ENCODE measurements around the gene TMEM14B. TPM values are rescaled to one million over a fixed set of nuclear protein-coding genes. Genes with fewer than 3 reads are reported as not detected.
"Not testable (repeated sequence)": the region's sequence is repeated elsewhere in the genome, so short reads cannot be mapped to it uniquely, and the experiment has no call there.

Gene TMEM14B
- 10 to 100 TPM; 40.8 to 64.7 (median 45.5) TPM for total RNA-seq

DNA sequence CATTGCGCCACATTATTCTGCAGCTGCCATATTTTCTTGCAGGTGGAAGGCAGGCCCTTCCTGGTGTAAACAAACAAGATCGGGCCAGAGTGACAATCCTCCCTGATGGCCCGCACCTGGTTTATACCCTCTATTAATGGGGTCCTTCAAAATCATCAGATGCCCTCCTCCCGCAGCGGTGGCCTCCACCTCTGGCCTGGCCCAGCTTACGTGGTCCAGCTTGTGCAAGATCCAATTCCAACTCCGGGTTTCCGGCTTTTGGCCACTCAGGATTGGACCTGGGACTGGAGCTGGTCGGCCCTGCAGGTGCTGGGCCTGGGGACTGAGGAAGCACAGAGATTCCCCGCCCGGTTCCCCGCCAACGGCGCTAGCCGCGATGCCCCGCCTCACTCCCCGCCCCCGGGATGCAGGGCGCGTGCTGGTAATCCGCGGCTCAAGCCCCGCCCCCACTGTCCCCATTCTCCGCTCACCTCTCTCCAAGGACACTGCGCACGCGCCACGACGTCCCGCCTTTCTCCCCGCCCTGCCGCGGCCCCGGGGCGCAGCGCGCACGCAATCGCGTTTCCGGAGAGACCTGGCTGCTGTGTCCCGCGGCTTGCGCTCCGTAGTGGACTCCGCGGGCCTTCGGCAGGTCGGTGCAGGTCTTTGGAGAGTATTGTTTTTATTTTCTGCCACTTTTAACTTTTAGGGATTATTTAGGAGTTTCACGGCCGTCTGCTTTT lies at the start of gene TMEM14B:
TMEM14B (plus strand) TSS at position 555 of the 722 bp plus-strand sequence. CDS start 1,441 bp downstream, outside the sequence.
- Histone ChIP-seq H3K4me3 (peak within 1 kb of the TSS; percentile 82), H3K27me3 (no peaks in the 10 kb centered on the region), H3K36me3 (peaks cover 27% of the 10 kb centered on the region), H3K4me1 (peaks cover 30% of the 10 kb centered on the region), H3K27ac (peak within 1 kb of the TSS; percentile 86), H3K9me3 (no peaks in the 10 kb centered on the region)
- WGBS: 1% methylated on average over 41 of the region's 52 CpGs
- DNase-seq (ENCODE audit: low spot score in 2 of 2): peak; percentile 99 to 100
- TF ChIP-seq, protein P1, sequence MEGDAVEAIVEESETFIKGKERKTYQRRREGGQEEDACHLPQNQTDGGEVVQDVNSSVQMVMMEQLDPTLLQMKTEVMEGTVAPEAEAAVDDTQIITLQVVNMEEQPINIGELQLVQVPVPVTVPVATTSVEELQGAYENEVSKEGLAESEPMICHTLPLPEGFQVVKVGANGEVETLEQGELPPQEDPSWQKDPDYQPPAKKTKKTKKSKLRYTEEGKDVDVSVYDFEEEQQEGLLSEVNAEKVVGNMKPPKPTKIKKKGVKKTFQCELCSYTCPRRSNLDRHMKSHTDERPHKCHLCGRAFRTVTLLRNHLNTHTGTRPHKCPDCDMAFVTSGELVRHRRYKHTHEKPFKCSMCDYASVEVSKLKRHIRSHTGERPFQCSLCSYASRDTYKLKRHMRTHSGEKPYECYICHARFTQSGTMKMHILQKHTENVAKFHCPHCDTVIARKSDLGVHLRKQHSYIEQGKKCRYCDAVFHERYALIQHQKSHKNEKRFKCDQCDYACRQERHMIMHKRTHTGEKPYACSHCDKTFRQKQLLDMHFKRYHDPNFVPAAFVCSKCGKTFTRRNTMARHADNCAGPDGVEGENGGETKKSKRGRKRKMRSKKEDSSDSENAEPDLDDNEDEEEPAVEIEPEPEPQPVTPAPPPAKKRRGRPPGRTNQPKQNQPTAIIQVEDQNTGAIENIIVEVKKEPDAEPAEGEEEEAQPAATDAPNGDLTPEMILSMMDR (IDR thresholded peaks at IDR 0.05): no peak
- TF ChIP-seq POLR2A (IDR thresholded peaks at IDR 0.05): peak in 1 of 2 donors; percentile 74
- peak in 2 of 3 donors; percentile 52 to 87 for TF ChIP-seq POLR2AphosphoS5 (IDR thresholded peaks at IDR 0.05)
- TF ChIP-seq EP300 (IDR thresholded peaks at IDR 0.05): no peak

DNA sequence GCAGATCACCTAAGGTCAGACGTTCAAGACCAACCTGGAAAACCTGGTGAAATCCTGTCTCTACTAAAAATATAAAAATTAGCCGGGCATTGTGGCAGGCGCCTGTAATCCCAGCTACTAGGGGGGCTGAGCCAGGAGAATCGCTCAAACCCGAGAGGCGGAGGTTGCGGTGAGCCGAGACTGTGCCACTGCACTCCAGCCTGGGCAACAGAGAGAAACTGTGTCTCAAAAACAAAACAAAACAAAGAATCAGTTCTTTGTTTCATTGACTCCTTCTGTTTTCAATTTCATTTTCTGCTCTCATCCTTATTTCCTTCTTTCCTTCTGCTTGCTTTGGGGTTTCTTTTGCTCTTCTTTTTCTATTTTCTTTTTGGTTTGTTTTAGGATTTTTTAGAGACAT lies 33.6 kb upstream of the TMEM14B start:
- 83% methylated on average over 8 of the region's 8 CpGs for WGBS
- TF ChIP-seq POLR2A (IDR thresholded peaks at IDR 0.05) (no peak), EP300 (IDR thresholded peaks at IDR 0.05) (no peak)
- no peak overlapping the region for H3K27ac ChIP-seq

DNA sequence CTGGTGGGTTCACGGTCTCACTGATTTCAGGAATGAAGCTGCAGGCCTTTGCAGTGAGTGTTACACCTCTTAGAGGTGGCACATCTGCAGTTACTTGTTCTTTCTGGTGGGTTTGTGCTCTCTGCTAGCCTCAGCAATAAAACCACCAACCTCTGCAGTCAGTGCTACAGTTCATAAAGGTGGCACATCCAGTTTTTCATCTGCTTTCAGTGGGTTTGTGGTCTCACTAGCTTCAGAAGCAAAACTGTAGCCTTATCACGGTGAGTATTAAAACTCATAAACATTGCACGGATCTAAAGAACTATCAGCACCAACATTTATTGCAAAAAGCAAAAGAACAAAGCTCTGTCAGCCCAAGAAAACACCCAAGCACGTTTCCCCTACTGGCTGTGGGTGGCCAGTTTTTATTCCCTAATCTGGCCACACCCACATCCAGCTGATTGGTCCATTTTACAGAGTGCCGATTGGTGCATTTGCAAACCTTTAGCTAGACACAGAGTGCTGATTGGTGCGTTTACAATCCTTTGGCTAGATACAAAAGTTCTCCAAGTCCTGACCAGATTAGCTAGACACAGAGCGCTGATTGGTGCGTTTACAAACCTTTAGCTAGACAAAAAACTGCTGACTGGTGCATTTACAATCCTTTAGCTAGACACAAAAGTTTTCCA lies 28.2 kb upstream of the TMEM14B start:
- Histone ChIP-seq H3K9me3 (no peaks in the 10 kb centered on the region), H3K4me1 (peaks cover 29% of the 10 kb centered on the region), H3K27ac (peak overlapping the region; percentile 93), H3K36me3 (no peaks in the 10 kb centered on the region), H3K4me3 (peak overlapping the region; percentile 64), H3K27me3 (no peaks in the 10 kb centered on the region)
- no peak for TF ChIP-seq EP300 (IDR thresholded peaks at IDR 0.05)
- TF ChIP-seq, protein P1 (IDR thresholded peaks at IDR 0.05): no peak
- no peak for TF ChIP-seq POLR2AphosphoS5 (IDR thresholded peaks at IDR 0.05)
- no peak for TF ChIP-seq POLR2A (IDR thresholded peaks at IDR 0.05)
- WGBS: 78% methylated on average over 8 of the region's 8 CpGs
- DNase-seq (ENCODE audit: low spot score in 2 of 2): no peak

More for the DNA sequence above, 33.6 kb upstream of the TMEM14B start:
- DNase-seq (ENCODE audit: low spot score in 2 of 2): no peak
- no peaks in the 10 kb centered on the region for H3K9me3 ChIP-seq
- H3K4me3 ChIP-seq: no peak overlapping the region
- peaks cover 15% of the 10 kb centered on the region for H3K36me3 ChIP-seq
- H3K4me1 ChIP-seq: no peaks in the 10 kb centered on the region
- H3K27me3 ChIP-seq: no peaks in the 10 kb centered on the region

DNA sequence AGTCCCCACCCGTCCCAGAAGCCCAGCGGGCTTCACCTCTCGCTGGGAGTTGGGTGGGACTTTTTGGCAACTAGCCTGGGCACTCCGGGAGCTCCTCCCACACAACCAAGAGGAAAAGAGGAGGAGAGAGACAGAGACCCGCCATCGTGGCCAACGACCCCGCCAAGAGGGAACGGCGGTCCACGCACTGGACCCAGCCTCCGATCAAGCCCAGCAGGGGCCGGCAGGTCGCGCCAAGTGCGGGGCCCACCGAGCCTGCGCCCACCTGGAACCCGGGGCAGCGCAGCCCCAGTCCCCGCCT lies 27.7 kb upstream of the TMEM14B start:
- DNase-seq (ENCODE audit: low spot score in 2 of 2): peak in 1 of 2 donors; percentile 68
- Histone ChIP-seq H3K36me3 (no peaks in the 10 kb centered on the region), H3K27ac (peak overlapping the region; percentile 93), H3K4me3 (peak overlapping the region; percentile 64), H3K27me3 (no peaks in the 10 kb centered on the region), H3K4me1 (peaks cover 34% of the 10 kb centered on the region), H3K9me3 (no peaks in the 10 kb centered on the region)
- 30% methylated on average over 7 of the region's 21 CpGs for WGBS
- TF ChIP-seq POLR2A (IDR thresholded peaks at IDR 0.05) (no peak), EP300 (IDR thresholded peaks at IDR 0.05) (no peak), POLR2AphosphoS5 (IDR thresholded peaks at IDR 0.05) (no peak)
- TF ChIP-seq, protein P1 (IDR thresholded peaks at IDR 0.05): no peak

DNA sequence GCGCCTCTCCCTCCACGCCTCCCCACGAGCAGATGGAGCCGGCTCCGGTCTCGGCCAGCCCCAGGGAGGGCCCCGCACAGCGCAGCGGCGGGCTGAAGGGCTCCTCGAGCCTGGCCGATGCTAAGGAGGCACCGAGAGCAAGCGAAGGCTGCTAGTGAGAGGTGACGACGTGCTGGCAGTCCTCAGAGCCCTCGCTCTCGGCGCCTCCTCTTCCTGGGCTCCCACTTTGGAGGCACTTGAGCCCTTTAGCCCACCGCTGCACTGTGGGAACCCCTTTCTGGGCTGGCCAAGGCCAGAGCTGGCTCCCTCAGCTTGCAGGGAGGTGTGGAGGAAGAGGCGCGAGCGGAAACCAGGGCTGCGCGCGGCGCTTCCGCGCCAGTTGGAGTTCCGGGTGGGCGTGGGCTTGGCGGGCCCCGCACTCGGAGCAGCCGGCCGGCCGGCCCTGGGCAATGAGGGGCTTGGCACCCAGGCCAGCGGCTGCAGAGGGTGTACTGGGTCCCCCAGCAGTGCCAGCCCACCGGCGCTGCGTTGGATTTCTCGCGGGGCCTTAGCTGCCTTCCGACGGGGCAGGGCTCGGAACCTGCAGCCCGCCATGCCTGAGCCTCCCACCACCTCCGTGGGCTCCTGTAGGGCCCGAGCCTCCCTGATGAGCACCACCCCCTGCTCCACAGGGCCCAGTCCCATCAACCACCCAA lies 27.2 kb upstream of the TMEM14B start:
- WGBS: 25% methylated on average over 16 of the region's 49 CpGs
- DNase-seq (ENCODE audit: low spot score in 2 of 2): no peak
- peaks cover 3% of the 10 kb centered on the region for H3K36me3 ChIP-seq
- TF ChIP-seq EP300 (IDR thresholded peaks at IDR 0.05): no peak
- TF ChIP-seq, protein P1 (IDR thresholded peaks at IDR 0.05): no peak
- TF ChIP-seq POLR2AphosphoS5 (IDR thresholded peaks at IDR 0.05): no peak
- TF ChIP-seq POLR2A (IDR thresholded peaks at IDR 0.05): no peak
- H3K9me3 ChIP-seq: no peaks in the 10 kb centered on the region
- peak overlapping the region; percentile 64 for H3K4me3 ChIP-seq
- H3K27me3 ChIP-seq: no peaks in the 10 kb centered on the region
- peak overlapping the region; percentile 93 for H3K27ac ChIP-seq
- peaks cover 39% of the 10 kb centered on the region for H3K4me1 ChIP-seq

DNA sequence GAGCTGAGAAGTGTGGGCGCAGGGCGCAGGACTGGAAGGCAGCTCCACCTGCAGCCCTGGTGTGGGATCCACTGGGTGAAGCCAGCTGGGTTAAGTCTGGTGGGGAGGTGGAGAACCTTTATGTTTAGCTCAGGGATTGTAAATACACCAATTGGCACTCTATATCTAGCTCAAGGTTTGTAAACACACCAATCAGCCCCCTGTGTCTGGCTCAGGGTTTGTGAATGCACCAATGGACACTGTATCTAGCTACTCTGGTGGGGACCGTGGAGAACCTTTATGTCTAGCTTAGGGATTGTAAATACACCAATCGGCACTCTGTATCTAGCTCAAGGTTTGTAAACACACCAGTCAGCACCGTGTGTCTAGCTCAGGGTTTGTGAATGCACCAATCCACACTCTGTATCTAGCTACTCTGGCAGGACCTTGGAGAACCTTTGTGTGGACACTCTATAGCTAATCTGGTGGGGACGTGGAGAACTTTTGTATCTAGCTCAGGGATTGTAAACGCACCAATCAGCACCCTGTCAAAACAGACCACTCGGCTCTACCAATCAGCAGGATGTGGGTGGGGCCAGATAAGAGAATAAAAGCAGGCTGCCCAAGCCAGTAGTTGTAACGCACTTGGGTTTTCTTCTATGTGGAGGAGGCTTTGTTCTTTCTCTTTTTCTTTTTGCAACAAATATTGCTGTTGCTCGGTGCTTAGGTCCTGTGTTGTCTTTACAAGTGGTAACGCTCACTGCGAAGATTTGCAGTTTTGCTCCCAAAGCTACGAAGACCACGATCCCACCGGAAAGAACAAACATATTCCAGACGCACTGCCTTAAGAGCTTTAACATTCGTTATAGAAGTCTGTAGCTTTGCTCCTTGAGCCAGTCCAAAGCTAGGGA lies 26.4 kb upstream of the TMEM14B start:
- DNase-seq (ENCODE audit: low spot score in 2 of 2); H3K9me3 ChIP-seq; H3K36me3 ChIP-seq; H3K27me3 ChIP-seq: not testable (repeated sequence)
- peak overlapping the region; percentile 64 for H3K4me3 ChIP-seq
- WGBS: 87% methylated on average over 17 of the region's 17 CpGs
- peak overlapping the region; percentile 93 for H3K27ac ChIP-seq
- H3K4me1 ChIP-seq: peaks cover 41% of the 10 kb centered on the region
